ENCODE measurements around the gene HSD11B1. TPM values are rescaled to one million over a fixed set of nuclear protein-coding genes. Genes with fewer than 3 reads are reported as not detected.

Gene HSD11B1
- total and polyA plus RNA-seq, 2 donors (not counting 3 experiments of a cell fraction or from before 2014, with no cell fraction given) = not detected

GRCh38 chr1:209733409-209734192 lies 29.0 kb downstream of the HSD11B1 start:
- Histone ChIP-seq H3K27ac (ENCODE audit: insufficient read depth, low read depth, low read length) (no peak overlapping the region), H3K4me3 (replicated peaks in 1 of 3; ENCODE audit: insufficient read depth in 1 of 3, low read depth in 1 of 3, low read length in 3 of 3) (no peak overlapping the region), H3K9me3 (replicated peaks; ENCODE audit: control insufficient read depth, insufficient read depth, low read length) (no peaks in the 10 kb centered on the region), H3K4me2 (ENCODE audit: insufficient read depth, low read length) (no peak overlapping the region), H3K4me1 (ENCODE audit: control insufficient read depth, extremely low read depth, insufficient read depth, low read length) (no peaks in the 10 kb centered on the region), H3K79me2 (ENCODE audit: control insufficient read depth, insufficient read depth, low read length) (no peaks in the 10 kb centered on the region), H4K20me1 (replicated peaks; ENCODE audit: control insufficient read depth, extremely low read depth, insufficient read depth, low read length) (no peaks in the 10 kb centered on the region), H3K36me3 (ENCODE audit: control insufficient read depth in 2 of 2, extremely low read depth in 1 of 2, insufficient read depth in 2 of 2, low read length in 2 of 2) (no peaks in the 10 kb centered on the region), H3K9ac (replicated peaks; ENCODE audit: extremely low read depth, insufficient read depth, low read length) (no peak overlapping the region), H3K27me3 (ENCODE audit: control insufficient read depth in 2 of 2, insufficient read depth in 2 of 2, low read length in 2 of 2) (peaks cover 0 to 11% of the 10 kb centered on the region in 2 experiments), H2AFZ (ENCODE audit: low read depth, low read length) (no peak overlapping the region), H3K9me1 (replicated peaks; ENCODE audit: control insufficient read depth, extremely low read depth, insufficient read depth, low read length) (no peaks in the 10 kb centered on the region)
- no TSS peak for BruUV-seq (replicated peaks)
- CTCF ChIA-PET = no interaction called here
- POLR2A ChIA-PET = no interaction called here
- dilution Hi-C loops (cut with MboI; ENCODE audit: extremely low pct_ligation_motif_present, low sequenced_read_pairs) (no loop called here), intact Hi-C loops (cut with micrococcal nuclease) (no loop called here)
- TF ChIP-seq MYC (IDR thresholded peaks at IDR 0.05; ENCODE audit: low read depth, low read length) (no peak), JUN (IDR thresholded peaks at IDR 0.05; ENCODE audit: borderline replicate concordance, insufficient read depth, insufficient read length, low read depth) (no peak)
- FAIRE-seq = no peak
- DNase-seq (ENCODE audit: low read depth, low spot score) = no peak

- peaks cover 0 to 11% of the 10 kb centered on the region in 2 experiments for H3K27me3 ChIP-seq (ENCODE audit: control insufficient read depth in 2 of 2, insufficient read depth in 2 of 2, low read length in 2 of 2)
- no peak overlapping the region for H3K27ac ChIP-seq (ENCODE audit: insufficient read depth, low read depth, low read length)
- ChIA-PET CTCF (interaction anchor here (1.0 to 2.1 kb wide), 4 partner anchors 9 to 169 kb away, joined by 4 to 5 read pairs (median 4); no protein-coding TSS in a partner anchor), POLR2A (no interaction called here)
- dilution Hi-C loops (cut with MboI; ENCODE audit: extremely low pct_ligation_motif_present, low sequenced_read_pairs) (no loop called here), intact Hi-C loops (cut with micrococcal nuclease) (no loop called here)
- no peaks in the 10 kb centered on the region for H4K20me1 ChIP-seq (replicated peaks; ENCODE audit: control insufficient read depth, extremely low read depth, insufficient read depth, low read length)
- BruUV-seq (replicated peaks) = no TSS peak
- H3K9me3 ChIP-seq (replicated peaks; ENCODE audit: control insufficient read depth, insufficient read depth, low read length) = no peaks in the 10 kb centered on the region
- H3K36me3 ChIP-seq (ENCODE audit: control insufficient read depth in 2 of 2, extremely low read depth in 1 of 2, insufficient read depth in 2 of 2, low read length in 2 of 2) = no peaks in the 10 kb centered on the region
- H2AFZ ChIP-seq (ENCODE audit: low read depth, low read length) = no peak overlapping the region
- H3K79me2 ChIP-seq (ENCODE audit: control insufficient read depth, insufficient read depth, low read length) = no peaks in the 10 kb centered on the region
- TF ChIP-seq EZH2 (IDR thresholded peaks at IDR 0.05; ENCODE audit: borderline replicate concordance, low read depth, low read length, severe bottlenecking) (no peak), CTCF (IDR thresholded peaks at IDR 0.05; ENCODE audit: extremely low read depth in 1 of 2, insufficient read depth in 1 of 2, low read depth in 1 of 2, low read length in 2 of 2) (no peak), GATA2 (IDR thresholded peaks at IDR 0.05; ENCODE audit: insufficient read depth, insufficient read length, low read depth, low read length) (no peak), FOS (IDR thresholded peaks at IDR 0.05; ENCODE audit: borderline replicate concordance, insufficient read depth, low read length) (no peak), JUN (IDR thresholded peaks at IDR 0.05; ENCODE audit: borderline replicate concordance, insufficient read depth, insufficient read length, low read depth) (no peak), POLR2A (IDR thresholded peaks at IDR 0.05; ENCODE audit: low read depth, low read length) (no peak), MYC (IDR thresholded peaks at IDR 0.05; ENCODE audit: low read depth, low read length) (no peak), MAX (IDR thresholded peaks at IDR 0.05; ENCODE audit: insufficient read depth, insufficient read length) (no peak), POLR2AphosphoS5 (IDR thresholded peaks at IDR 0.05; ENCODE audit: insufficient read depth, low read depth, low read length) (no peak)
- no peaks in the 10 kb centered on the region for H3K9me1 ChIP-seq (replicated peaks; ENCODE audit: control insufficient read depth, extremely low read depth, insufficient read depth, low read length)
- H3K4me1 ChIP-seq (ENCODE audit: control insufficient read depth, extremely low read depth, insufficient read depth, low read length) = no peaks in the 10 kb centered on the region
- no peak overlapping the region for H3K4me2 ChIP-seq (ENCODE audit: insufficient read depth, low read length)
- no peak overlapping the region for H3K4me3 ChIP-seq (replicated peaks in 1 of 3; ENCODE audit: insufficient read depth in 1 of 3, low read depth in 1 of 3, low read length in 3 of 3)
- DNase-seq (ENCODE audit: low read depth, low spot score) = no peak
- no peak for FAIRE-seq
- H3K9ac ChIP-seq (replicated peaks; ENCODE audit: extremely low read depth, insufficient read depth, low read length) = no peak overlapping the region
Observed at GRCh38 chr1:209736490-209737117, 32.0 kb downstream of the HSD11B1 start.

All from endothelial cell of umbilical vein (primary cell).